SJSA1 (cell line): ENCODE data around the gene ARID2. TPM values are rescaled to one million over a fixed set of nuclear protein-coding genes. Genes with fewer than 3 reads are reported as not detected.

Experiments used
- DNase-seq, 2 experiments: peaks; one replicate each; pipeline ENCODE4 v3.0.0-alpha.2; 2015 to 2020; ENCODE audit warnings: low spot score in 2 of 2, low read depth in 1 of 2
- H3K27ac ChIP-seq: fragments of 250-450 bp; sonication (Bioruptor Pico); 2 replicates; pipeline ENCODE4 v1.5.1; 2020; ENCODE audit warnings: mild to moderate bottlenecking, moderate library complexity
- H3K27me3 ChIP-seq: fragments of 250-450 bp; sonication (Bioruptor Pico); replicated peaks from 2 replicates; pipeline ENCODE4 v1.5.1; 2020; ENCODE audit warnings: mild to moderate bottlenecking, moderate library complexity
- H3K36me3 ChIP-seq: fragments of 250-450 bp; sonication (Bioruptor Pico); 2 replicates; pipeline ENCODE4 v1.5.1; 2020; ENCODE audit warnings: mild to moderate bottlenecking
- H3K4me1 ChIP-seq: fragments of 250-450 bp; sonication (Bioruptor Pico); replicated peaks from 2 replicates; pipeline ENCODE4 v1.6.1; 2021; ENCODE audit warnings: mild to moderate bottlenecking
- H3K4me3 ChIP-seq: fragments of 250-450 bp; sonication (Bioruptor Pico); 2 replicates; pipeline ENCODE4 v1.5.1; 2020; ENCODE audit warnings: mild to moderate bottlenecking
- H3K9me3 ChIP-seq: fragments of 250-450 bp; sonication (Bioruptor Pico); replicated peaks from 2 replicates; pipeline ENCODE4 v1.5.1; 2020; ENCODE audit warnings: mild to moderate bottlenecking
- total RNA-seq: library from RNA; depleted of rRNA; stranded (reverse); fragments of >200 nt; shearing (Covaris generic); gene quantifications from 2 replicates; pipeline ENCODE4 v1.2.3, GENCODE V29; 2014

The ARID2 gene
- total RNA-seq, 1 experiment from 2014 or later, result 12.0 TPM

DNA sequence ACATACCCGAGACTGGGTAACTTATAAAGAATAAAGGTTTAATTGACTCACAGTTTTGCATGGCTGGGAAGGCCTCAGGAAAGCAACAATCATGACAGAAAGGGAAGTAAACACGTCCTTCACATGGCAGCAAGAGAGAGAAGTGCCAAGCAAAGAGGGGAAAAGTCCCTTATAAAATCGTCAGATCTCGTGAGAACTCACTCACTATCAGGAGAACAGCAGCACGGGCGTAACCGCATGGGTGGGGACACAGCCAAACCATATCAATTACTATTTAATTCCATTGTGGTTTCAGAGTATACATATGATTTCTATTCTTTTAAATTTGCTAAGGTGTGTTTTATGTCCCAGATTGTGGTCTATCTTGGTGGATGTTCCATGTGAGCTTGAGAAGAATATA is 142.9 kb downstream of the ARID2 start:
- Histone ChIP-seq H3K27me3 (no peaks in the 10 kb centered on the region), H3K4me1 (no peaks in the 10 kb centered on the region; the same call in 1 of the 2 replicates), H3K4me3 (no peak overlapping the region), H3K27ac (no peak overlapping the region), H3K9me3 (no peaks in the 10 kb centered on the region), H3K36me3 (peaks cover 23% of the 10 kb centered on the region)
- DNase-seq, result no peak

DNA sequence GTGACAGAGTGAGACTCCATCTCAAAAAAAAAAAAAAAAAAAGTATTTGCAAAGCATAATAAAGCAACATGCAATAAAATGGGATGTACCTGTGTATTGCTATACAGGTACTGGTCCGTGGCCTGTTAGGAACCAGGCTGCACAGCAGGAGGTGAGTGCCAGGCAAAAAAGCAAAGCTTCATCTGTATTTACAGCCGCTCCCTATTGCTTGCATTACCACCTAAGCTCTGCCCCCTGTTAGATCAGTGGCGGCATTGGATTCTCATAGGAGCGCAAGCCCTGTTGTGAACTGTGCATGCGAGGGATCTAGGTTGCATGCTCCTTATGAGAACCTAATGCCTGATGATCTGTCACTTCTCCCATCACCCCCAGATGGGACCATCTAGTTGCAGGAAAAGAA is 147.6 kb downstream of the ARID2 start:
- H3K27ac ChIP-seq, result no peak overlapping the region

DNA sequence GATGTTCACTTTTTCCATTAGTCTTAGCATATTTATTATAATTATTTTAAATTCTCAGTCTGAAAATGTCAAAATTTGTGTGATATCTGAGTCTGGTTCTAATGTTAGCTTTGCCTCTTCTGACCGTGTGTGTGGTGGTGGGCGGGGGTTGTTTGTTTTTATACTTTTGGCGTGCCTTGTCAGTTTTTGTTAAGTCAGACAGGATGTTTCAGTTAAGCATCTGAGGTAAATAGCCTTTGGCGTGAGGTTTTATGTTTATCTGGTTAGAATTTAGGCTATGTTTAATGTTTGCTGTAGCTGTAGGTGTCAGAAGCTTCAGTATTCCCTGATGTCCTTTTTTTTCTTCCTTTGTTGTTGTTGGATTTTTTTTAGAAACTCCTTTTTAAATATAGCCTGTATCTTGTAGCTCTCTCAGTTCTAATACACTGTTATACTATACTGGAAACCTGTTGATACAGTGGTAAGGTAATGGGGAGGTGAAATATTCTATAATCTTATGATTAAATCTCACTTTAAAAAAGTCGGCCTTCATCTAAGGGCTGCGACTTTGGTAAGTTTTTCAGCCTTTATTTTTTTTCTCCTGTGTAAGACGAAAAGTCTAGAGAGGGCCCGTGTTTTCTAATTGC is 149.2 kb downstream of the ARID2 start:
- Histone ChIP-seq H3K4me1 (peaks cover 38% of the 10 kb centered on the region), H3K4me3 (no peak overlapping the region), H3K36me3 (peaks cover 18% of the 10 kb centered on the region), H3K27me3 (no peaks in the 10 kb centered on the region), H3K9me3 (no peaks in the 10 kb centered on the region), H3K27ac (peak overlapping the region; percentile 32)
- peak in 1 of 2 experiments; percentile 57 for DNase-seq

More for the DNA sequence above, 147.6 kb downstream of the ARID2 start:
- Histone ChIP-seq H3K4me1 (peaks cover 22% of the 10 kb centered on the region), H3K9me3 (no peaks in the 10 kb centered on the region), H3K4me3 (no peak overlapping the region), H3K27me3 (no peaks in the 10 kb centered on the region), H3K36me3 (peaks cover 23% of the 10 kb centered on the region)
- DNase-seq, result no peak

DNA sequence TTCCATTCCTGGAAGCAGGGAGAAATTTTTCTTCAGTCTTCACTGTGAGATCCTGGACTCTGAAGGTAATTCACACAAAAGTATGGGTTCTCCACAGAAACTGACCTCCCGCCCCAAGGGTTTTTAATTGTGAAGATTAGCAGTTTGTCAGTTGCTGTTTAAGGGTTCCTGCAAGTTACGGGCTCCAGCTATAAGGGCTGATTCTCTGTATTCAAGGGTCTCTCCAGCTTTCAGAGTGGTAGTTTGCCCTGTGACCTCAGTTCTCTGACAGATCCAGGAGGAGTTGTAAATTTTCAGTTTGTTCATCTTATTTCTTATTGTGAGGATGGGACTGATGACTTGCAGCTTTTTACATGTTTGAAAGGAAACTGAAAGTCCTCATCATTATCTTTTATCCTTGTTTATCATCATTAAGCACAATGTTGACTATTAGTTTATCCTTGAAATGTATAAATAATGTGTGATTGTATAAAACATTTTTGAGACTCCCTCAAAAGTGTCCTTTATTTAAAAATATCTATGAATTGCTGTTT is 149.9 kb downstream of the ARID2 start:
- Histone ChIP-seq H3K27me3 (no peaks in the 10 kb centered on the region), H3K4me3 (no peak overlapping the region), H3K36me3 (peaks cover 15% of the 10 kb centered on the region; the same call in 1 of the 2 replicates), H3K4me1 (peaks cover 39% of the 10 kb centered on the region), H3K9me3 (no peaks in the 10 kb centered on the region), H3K27ac (peak overlapping the region; percentile 32; the same call in 1 of the 2 replicates)
- DNase-seq, result peak in 1 of 2 experiments; percentile 2

DNA sequence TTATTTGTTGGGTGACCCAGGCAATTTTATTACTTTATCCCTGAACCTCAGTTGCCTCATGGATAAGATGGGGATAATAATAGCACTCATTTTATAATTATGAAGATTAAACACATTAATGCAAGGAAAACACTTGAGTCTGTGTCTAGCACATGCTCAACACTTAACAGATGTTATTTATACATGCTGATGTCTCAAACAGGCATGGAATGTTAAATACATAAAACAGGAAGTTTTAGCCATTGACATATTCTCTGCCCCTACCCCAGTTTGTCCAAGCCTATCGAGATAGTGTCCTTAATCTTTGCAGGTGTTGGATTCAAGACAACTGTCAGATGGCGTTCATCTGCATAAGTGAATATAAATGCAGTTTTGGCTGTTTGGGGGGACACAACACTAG is 151.0 kb downstream of the ARID2 start:
- H3K4me3 ChIP-seq, result no peak overlapping the region
- peaks cover 39% of the 10 kb centered on the region for H3K4me1 ChIP-seq
- no peak for DNase-seq
- no peaks in the 10 kb centered on the region; the same call in 1 of the 2 replicates for H3K9me3 ChIP-seq
- peaks cover 11% of the 10 kb centered on the region for H3K36me3 ChIP-seq
- H3K27me3 ChIP-seq, result no peaks in the 10 kb centered on the region
- no peak overlapping the region for H3K27ac ChIP-seq

DNA sequence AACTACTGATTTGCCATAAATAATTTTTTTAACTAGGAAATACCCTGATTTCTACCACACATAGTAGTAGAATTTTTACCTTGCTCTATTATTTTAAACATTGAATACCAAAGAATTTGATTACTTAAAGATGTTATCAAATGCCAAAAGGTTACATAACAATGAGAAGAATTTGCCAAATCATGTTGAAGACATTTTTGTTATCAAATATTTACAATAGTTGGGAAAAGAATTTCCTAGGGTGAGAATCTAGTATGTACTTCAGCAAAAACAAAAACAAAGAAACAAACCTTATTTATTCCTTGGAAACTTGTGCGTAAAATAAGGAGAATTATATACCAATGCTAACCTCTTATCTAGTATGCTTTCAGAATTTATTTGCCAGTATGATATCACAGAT is 153.7 kb downstream of the ARID2 start:
- DNase-seq, result peak in 1 of 2 experiments; percentile 2
- no peaks in the 10 kb centered on the region; the same call in 1 of the 2 replicates for H3K9me3 ChIP-seq
- H3K27me3 ChIP-seq, result no peaks in the 10 kb centered on the region
- peaks cover 32% of the 10 kb centered on the region for H3K4me1 ChIP-seq
- H3K27ac ChIP-seq, result peak overlapping the region; percentile 31
- no peak overlapping the region for H3K4me3 ChIP-seq
- H3K36me3 ChIP-seq, result peaks cover 12% of the 10 kb centered on the region

DNA sequence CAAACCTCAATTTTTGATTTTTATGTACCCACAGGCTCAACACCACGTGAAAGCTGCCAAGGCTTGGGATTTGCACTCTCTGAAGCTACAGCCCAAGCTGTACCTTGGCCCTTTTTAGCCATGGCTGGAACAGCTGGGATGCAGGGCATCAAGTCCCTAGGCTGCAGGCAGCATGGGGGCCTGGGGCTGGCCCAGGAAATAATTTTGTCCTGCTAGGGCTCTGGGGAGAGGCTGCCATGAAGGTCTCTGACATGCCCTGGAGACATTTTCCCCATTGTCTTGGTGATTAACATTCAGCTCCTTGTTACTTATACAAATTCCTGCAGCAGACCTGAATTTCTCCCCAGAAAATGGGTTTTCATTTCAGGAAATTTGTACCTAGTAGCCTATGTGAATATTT is 157.2 kb downstream of the ARID2 start:
- peaks cover 12% of the 10 kb centered on the region for H3K36me3 ChIP-seq
- H3K27me3 ChIP-seq, result no peaks in the 10 kb centered on the region
- H3K9me3 ChIP-seq, result no peaks in the 10 kb centered on the region; the same call in 1 of the 2 replicates
- H3K27ac ChIP-seq, result no peak overlapping the region
- H3K4me3 ChIP-seq, result no peak overlapping the region
- DNase-seq, result no peak
- H3K4me1 ChIP-seq, result peaks cover 17% of the 10 kb centered on the region

DNA sequence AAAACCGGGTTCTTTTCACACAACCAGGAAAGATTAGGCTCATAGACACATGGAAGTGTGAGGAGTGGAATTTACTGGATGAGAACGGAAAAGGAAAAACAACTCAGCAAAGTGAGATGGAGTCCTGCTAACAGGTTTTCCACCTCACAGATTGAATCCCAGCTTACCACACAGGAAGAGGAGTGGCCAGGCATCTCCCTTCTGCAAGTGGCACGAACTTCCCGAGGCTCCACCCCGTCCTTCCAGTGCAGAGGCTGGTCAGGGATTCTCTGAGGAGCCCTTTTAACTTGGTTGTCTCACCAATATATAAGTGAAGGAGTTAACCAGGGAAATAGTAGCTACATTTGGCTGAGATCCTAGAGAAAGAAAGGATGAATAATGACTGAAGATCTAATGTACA is 158.0 kb downstream of the ARID2 start:
- Histone ChIP-seq H3K36me3 (peaks cover 18% of the 10 kb centered on the region), H3K4me1 (peaks cover 13% of the 10 kb centered on the region), H3K9me3 (no peaks in the 10 kb centered on the region; the same call in 1 of the 2 replicates), H3K27me3 (no peaks in the 10 kb centered on the region), H3K27ac (no peak overlapping the region), H3K4me3 (no peak overlapping the region)
- no peak for DNase-seq

DNA sequence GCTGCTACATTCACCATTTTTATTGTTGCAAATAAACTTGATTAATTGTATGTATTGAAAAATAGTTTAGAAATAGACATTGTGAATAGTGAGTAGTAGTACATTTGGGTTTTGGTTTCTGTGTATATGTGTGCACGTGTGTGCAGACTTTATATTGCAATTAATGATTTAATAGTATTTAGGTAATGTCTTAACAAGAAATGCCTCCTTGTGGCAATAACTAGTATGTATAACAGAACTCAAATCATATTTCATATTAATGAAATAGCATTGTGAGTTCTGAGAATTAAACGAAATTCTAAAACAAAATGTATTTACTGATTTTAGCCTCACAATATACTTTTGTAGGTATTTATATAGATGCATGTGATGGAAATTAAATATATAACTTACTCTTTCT is 160.8 kb downstream of the ARID2 start:
- DNase-seq, result no peak
- no peaks in the 10 kb centered on the region; the same call in 1 of the 2 replicates for H3K9me3 ChIP-seq
- no peaks in the 10 kb centered on the region for H3K4me1 ChIP-seq
- no peak overlapping the region for H3K4me3 ChIP-seq
- H3K36me3 ChIP-seq, result peaks cover 26% of the 10 kb centered on the region
- H3K27ac ChIP-seq, result no peak overlapping the region
- no peaks in the 10 kb centered on the region for H3K27me3 ChIP-seq

DNA sequence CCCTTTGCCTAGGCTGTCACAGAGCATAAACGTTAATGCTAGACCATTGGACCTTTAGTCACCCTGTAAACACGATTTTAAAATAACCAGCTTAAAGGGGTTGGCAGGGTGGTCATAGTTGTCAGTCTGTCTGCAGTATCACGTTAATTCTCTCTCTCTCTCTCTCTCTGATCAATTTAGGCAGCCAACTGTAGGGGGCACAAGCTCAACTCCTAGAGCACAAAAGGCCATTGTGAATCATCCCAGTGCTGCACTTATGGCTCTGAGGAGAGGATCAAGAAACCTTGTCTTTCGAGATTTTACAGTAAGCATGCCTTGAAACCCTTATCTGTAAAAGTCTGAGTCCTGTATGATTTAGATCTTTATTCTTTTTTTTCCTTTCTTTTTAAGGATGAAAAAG is 163.7 kb downstream of the ARID2 start:
- Histone ChIP-seq H3K4me1 (no peaks in the 10 kb centered on the region), H3K9me3 (no peaks in the 10 kb centered on the region), H3K4me3 (no peak overlapping the region), H3K36me3 (peaks cover 24% of the 10 kb centered on the region), H3K27me3 (no peaks in the 10 kb centered on the region), H3K27ac (no peak overlapping the region)
- DNase-seq, result no peak

DNA sequence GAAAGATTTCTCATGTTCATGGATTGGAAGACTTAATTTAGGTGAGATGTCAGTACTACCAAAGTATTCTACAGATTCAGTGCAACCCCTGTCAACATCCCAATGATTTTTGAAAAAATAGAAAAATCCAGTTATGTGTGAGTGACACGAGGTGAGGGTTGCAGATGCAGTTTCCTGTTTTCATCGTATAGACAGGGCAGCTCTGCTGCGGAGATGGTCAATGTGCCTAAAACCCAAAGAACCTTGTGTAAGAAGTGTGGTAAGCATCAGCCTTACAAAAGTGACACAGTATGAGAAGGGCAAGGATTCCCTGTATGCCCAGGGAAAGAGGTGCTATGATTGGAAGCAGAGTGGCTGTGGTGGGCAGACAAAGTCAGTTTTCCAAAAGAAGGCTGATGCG is 166.5 kb downstream of the ARID2 start:
- Histone ChIP-seq H3K27me3 (no peaks in the 10 kb centered on the region), H3K4me3 (no peak overlapping the region), H3K36me3 (peaks cover 24% of the 10 kb centered on the region), H3K9me3 (no peaks in the 10 kb centered on the region), H3K27ac (no peak overlapping the region), H3K4me1 (no peaks in the 10 kb centered on the region)
- no peak for DNase-seq

DNA sequence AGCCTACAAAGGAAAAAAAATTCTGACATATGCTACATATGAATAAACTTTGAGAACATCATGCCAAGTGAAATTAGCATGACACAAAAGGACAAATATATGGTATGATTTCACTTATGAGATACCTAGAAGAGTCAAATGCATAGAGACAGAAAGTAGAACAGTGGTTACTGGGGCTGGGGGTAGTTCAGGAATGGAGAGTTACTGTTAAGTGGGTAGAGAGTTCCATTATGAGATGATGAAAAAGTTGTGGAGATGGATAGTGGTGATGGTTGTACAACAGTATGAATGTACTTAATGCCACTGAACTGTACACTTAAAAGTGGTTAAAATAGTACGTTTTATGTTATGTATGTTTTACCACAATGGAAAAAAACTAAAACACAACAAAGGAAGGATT is 168.6 kb downstream of the ARID2 start:
- no peak overlapping the region for H3K4me3 ChIP-seq
- no peaks in the 10 kb centered on the region for H3K9me3 ChIP-seq
- H3K27me3 ChIP-seq, result no peaks in the 10 kb centered on the region
- DNase-seq, result no peak
- no peak overlapping the region for H3K27ac ChIP-seq
- H3K36me3 ChIP-seq, result peaks cover 14% of the 10 kb centered on the region
- no peaks in the 10 kb centered on the region for H3K4me1 ChIP-seq

DNA sequence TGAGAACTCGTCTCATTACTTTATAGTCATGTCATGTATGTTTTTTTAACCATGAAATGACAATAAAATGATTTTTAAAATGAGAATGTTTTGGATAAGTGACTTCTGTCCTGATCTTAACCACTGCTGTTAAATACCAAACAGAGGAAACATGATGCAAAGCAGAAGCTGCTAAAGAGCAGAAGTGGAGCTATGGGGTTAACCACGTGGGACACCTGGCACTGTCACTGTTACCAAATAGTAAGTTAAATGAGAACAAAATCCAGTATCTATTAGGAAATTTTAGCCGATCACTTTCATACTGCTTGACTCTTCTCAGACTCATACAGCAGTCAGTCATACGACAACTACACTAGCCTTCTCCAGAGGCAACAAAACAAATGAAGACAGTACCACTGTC is 178.4 kb downstream of the ARID2 start:
- Histone ChIP-seq H3K4me1 (peaks cover 12% of the 10 kb centered on the region), H3K4me3 (no peak overlapping the region)
- DNase-seq, result no peak

DNA sequence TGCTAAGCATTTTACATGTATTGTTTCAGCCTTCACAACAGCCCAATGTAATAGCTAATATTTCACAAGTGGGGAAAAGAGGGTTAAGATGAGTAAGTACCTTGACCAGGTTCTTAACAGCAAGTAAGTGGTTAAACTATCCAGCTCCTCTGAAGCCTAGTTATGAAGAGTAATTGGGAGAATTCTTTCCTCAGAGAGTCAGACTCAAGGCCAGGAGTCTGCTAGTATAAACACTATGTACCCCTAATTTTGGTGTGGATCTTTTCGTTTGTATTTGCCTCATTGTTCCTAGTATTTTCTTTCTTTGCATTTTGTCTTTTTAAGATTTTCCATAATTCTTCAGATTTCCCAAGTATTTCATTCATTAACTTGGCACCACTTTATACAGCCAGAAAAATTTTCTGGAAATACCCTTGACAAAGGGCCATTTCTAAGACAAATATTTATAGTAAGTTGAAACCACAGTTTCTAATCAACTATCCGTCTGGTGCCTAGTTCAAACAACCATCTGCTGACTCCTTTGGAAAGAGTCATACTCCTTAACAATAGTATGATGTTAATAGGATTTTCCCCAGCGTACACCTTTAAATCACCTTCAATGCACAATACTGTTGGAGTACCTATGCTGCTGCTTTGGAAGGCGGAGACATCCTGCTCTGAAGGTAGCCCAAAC is 179.7 kb downstream of the ARID2 start:
- peaks cover 12% of the 10 kb centered on the region for H3K4me1 ChIP-seq
- H3K27me3 ChIP-seq, result no peaks in the 10 kb centered on the region
- no peak overlapping the region for H3K4me3 ChIP-seq
- H3K36me3 ChIP-seq, result no peaks in the 10 kb centered on the region; the same call in 1 of the 2 replicates
- DNase-seq, result peak in 1 of 2 experiments; percentile 34
- H3K9me3 ChIP-seq, result no peaks in the 10 kb centered on the region
- H3K27ac ChIP-seq, result no peak overlapping the region

More for the DNA sequence above, 178.4 kb downstream of the ARID2 start:
- H3K27me3 ChIP-seq, result no peaks in the 10 kb centered on the region
- no peaks in the 10 kb centered on the region for H3K9me3 ChIP-seq
- H3K27ac ChIP-seq, result no peak overlapping the region
- no peaks in the 10 kb centered on the region; the same call in 1 of the 2 replicates for H3K36me3 ChIP-seq
